OCI-LY7 (cell line): Measurements from ENCODE around the gene ME1.

ENCODE experiments used
- EZH2phosphoT487 ChIP-seq: fragments of 200-600 bp; sonication (generic); IDR thresholded peaks from 2 replicates; pipeline ENCODE4 v1.6.1; 2018; ENCODE audit warnings: low read depth, borderline replicate concordance, mild to moderate bottlenecking, mixed run types, antibody characterized with exemption, low read length, moderate library complexity, mixed read lengths
- TF ChIP-seq, protein P1 (sequence below): fragments of 200-600 bp; sonication (generic); conservative IDR thresholded peaks from 2 replicates; pipeline ENCODE4 v1.5.1; 2014; ENCODE audit warnings: mild to moderate bottlenecking, antibody characterized with exemption, low read length, moderate library complexity, mixed read lengths

DNA sequence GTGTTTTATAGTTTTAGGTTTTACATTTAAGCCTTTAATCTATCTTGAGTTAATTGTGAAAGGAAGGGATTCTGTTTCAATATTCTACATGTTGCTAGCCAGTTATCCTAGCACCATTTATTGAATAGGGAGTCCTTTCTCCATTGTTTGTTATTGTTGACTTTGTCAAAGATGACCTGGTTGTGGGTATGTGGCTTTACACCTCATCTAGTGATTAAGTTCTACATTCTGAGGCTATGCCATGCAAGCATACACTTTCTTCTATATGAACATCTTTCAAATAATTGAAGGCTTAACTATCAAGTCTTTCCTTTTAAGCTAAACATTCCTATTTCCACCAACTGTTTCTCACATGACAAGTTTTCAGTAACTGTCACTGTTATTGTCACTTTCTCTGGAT, 46.1 kb downstream of the ME1 start:
- TF ChIP-seq, protein P1, sequence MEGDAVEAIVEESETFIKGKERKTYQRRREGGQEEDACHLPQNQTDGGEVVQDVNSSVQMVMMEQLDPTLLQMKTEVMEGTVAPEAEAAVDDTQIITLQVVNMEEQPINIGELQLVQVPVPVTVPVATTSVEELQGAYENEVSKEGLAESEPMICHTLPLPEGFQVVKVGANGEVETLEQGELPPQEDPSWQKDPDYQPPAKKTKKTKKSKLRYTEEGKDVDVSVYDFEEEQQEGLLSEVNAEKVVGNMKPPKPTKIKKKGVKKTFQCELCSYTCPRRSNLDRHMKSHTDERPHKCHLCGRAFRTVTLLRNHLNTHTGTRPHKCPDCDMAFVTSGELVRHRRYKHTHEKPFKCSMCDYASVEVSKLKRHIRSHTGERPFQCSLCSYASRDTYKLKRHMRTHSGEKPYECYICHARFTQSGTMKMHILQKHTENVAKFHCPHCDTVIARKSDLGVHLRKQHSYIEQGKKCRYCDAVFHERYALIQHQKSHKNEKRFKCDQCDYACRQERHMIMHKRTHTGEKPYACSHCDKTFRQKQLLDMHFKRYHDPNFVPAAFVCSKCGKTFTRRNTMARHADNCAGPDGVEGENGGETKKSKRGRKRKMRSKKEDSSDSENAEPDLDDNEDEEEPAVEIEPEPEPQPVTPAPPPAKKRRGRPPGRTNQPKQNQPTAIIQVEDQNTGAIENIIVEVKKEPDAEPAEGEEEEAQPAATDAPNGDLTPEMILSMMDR, result no peak
- no peak for TF ChIP-seq EZH2phosphoT487
